Epidermal melanocyte (primary cell): ENCODE results near the gene ADRB1.

Experiments used
- DNase-seq: peaks from one replicate; pipeline ENCODE4 v3.0.0; 2011; ENCODE audit warnings: low spot score; ENCODE audit not compliant: insufficient read length

ADRB1 gene

DNA sequence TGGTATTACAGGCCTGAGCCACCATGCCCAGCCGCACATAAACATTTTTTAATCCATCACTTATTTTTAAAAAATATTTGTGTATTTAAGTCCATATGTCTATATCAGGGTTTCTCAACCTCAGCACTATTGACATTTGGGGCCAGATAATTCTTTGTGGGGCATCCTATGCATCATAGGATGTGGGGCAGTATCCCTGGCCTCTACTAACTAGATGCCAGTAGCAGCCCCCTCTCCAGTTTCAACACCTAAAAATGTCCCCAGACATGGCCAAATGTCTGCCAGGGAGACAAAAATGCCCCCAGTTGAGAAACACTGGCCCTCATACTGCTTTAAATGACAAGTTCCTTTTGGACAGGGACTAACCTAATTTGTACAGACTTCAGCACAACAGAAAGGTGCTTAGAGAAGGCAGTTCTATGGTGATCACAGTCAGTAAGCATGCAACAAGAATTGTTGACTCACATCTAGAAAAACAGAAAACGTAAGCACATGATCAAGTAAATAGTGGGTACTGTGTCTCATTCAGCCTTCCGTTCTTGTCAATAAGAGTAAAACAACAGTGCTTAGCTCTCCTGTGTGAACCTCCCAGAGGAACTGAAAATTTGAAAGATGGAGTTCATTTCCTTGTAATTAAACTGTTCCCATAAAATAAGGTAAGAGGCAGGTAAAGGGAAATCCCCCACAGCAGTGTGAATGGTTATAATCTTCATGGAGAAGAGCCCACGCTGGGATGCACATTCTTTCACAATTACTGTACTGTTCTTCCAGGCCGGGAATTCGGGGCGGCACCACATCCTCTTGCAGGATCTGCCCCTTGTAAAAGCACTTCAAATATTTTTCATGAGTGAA lies 17.3 kb upstream of the ADRB1 start:
- no peak for DNase-seq

- DNase-seq = no peak
Measured at GRCh38 chr10:114027041-114027394, 16.6 kb upstream of the ADRB1 start.

- DNase-seq = no peak
Measured at GRCh38 chr10:114027951-114028350, 15.7 kb upstream of the ADRB1 start.

GRCh38 chr10:114028425-114028824 lies 15.2 kb upstream of the ADRB1 start:
- no peak for DNase-seq

- DNase-seq = no peak
Measured at GRCh38 chr10:114029655-114030054, 14.0 kb upstream of the ADRB1 start.

DNA sequence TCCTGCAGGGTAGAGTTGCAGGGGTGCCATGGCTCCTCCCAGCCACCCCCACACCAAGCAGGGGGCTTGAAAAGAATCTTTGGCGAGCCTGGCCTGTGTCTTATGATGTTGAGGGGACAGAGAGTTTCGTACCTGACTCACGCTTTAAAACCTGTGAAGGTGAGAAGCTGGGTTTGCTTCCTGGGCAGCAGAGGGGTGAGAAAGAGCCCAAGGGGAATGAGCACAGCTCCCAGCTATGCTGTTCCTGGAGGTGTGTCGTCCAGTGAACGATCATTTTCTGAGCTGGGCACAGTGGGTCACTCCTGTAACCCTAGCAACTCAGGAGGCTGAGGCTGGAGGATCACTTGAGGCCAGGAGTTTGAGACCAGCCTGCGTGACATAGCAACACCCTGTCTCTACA lies 13.5 kb upstream of the ADRB1 start:
- no peak for DNase-seq

GRCh38 chr10:114031073-114031972 lies 12.3 kb upstream of the ADRB1 start:
- DNase-seq = no peak

DNA sequence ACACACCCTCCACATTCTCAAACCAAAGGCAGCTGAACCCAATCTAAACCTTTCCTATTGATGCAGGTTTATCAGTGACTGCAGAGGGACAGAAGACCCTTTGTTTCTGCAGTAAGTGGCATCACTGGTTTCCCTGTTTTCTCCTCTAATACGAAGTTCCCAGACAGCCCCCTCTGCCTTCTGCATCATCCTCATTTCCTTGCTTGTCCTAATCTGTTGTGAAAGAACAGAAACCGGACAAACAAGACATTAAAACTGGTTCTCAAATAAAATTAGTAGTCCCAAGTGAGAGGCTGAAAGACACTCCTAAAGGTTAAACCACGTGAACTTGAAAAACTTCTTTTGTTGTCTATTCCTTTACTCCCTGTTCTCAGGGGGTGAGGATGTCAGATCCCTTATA lies 10.1 kb upstream of the ADRB1 start:
- DNase-seq = no peak

DNA sequence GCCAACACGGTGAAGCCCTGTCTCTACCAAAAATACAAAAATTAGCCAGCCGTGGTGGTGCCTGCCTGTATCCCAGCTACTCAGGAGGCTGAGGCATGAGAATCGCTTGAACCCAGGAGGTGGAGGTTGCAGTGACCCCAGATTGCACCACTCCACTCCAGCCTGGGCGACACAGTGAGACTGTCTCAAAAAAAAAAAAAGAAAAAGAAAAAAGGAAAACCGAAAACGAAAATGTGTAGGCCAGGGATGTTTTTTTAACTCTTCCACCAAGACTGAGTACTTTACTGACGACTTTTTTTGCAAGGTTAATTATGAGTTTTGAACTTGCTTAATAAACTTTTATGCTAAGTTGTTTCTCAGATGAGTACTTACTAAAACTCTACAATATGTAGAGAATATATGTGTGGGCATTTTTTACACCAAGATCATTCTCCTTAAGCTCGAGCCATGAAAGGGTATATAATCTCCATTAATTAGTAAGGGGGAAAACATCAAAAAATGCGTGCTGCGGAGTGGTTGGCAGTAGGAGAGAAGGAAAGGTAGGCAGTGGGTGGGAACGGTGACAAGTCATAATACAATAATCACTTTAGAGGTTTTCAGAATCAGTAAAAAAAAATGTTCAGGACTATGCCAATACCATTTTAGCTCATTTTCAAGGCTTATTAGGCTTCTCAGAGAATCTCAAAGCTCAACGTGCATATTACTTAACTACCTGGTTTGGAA lies 8.6 kb upstream of the ADRB1 start:
- no peak for DNase-seq

- DNase-seq = no peak
Measured at GRCh38 chr10:114035791-114036190, 7.9 kb upstream of the ADRB1 start.

DNA sequence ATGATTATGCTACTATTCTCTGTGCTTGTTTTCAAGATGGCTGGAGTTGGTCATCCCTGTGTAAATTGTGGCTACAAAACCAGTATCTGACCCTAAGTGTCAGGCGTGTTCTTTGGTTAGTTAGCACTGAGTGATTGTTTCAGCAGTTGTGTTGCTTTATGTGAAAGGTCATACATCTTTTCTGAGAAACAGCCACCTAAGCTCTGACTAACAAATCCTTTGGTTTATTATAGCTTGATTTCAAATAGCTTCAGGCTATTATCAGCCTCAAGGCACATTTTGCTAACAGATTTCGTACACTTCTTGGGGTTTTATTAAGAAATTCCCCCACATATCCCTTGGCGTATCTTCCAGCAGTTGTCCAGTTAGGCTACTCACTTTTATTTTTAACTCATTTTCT lies 4.8 kb upstream of the ADRB1 start:
- no peak for DNase-seq

DNA sequence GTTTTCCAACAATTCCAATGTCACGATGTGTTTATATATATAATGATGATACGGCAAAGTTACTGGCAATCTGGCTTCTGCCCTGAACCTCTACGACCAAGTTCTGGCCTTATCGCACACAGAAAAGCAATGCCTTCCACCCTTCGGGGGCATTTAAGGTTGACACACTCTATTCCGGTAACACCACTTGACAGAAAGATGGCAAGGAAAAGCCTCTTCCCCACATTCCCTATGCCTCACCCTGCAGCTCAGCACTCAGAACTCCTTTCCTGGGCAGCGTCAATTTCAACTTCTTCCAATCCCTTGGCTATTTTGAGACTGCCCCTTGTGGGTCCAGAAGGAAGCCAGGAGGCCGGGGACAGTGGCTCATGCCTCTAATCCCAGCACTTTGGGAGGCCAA lies 2.5 kb upstream of the ADRB1 start:
- no peak for DNase-seq

DNA sequence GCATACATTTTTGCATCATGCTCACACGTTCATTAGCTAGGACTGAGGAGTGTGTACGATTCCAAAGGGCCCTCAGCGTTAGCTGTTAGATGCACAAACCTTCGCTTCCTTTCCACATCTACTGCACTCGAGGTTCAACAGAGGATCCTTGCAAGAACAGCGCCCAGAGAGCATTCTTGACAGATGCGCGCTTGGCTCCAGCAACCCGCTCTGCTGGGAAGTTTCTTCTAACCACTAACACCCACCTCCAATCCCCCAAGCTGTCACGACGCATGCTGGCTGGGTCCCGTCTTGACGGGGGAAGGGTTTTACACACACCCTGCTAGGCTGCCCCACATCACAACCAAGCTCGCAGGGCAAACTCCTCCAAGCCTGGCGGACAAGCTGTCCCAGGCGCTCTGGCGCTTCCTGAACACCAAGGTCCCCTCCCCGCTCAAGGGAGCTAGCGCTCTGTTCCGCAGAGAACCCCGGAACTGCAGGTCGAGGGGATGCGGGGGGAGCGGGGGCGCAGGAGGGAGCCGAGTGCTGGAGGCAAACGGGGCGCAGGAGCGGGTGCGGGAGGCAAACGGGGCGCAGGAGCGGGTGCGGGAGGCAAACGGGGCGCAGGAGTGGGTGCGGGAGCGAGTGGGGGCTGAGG lies 653 bp upstream of the ADRB1 start:
- DNase-seq = no peak

DNA sequence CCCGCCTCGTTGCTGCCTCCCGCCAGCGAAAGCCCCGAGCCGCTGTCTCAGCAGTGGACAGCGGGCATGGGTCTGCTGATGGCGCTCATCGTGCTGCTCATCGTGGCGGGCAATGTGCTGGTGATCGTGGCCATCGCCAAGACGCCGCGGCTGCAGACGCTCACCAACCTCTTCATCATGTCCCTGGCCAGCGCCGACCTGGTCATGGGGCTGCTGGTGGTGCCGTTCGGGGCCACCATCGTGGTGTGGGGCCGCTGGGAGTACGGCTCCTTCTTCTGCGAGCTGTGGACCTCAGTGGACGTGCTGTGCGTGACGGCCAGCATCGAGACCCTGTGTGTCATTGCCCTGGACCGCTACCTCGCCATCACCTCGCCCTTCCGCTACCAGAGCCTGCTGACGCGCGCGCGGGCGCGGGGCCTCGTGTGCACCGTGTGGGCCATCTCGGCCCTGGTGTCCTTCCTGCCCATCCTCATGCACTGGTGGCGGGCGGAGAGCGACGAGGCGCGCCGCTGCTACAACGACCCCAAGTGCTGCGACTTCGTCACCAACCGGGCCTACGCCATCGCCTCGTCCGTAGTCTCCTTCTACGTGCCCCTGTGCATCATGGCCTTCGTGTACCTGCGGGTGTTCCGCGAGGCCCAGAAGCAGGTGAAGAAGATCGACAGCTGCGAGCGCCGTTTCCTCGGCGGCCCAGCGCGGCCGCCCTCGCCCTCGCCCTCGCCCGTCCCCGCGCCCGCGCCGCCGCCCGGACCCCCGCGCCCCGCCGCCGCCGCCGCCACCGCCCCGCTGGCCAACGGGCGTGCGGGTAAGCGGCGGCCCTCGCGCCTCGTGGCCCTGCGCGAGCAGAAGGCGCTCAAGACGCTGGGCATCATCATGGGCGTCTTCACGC lies 825 bp downstream of the ADRB1 start:
- no peak for DNase-seq

GRCh38 chr10:114045136-114046086 lies 1.7 kb downstream of the ADRB1 start:
- DNase-seq = no peak

- DNase-seq = no peak
Measured at GRCh38 chr10:114046087-114046458, 2.4 kb downstream of the ADRB1 start.

DNA sequence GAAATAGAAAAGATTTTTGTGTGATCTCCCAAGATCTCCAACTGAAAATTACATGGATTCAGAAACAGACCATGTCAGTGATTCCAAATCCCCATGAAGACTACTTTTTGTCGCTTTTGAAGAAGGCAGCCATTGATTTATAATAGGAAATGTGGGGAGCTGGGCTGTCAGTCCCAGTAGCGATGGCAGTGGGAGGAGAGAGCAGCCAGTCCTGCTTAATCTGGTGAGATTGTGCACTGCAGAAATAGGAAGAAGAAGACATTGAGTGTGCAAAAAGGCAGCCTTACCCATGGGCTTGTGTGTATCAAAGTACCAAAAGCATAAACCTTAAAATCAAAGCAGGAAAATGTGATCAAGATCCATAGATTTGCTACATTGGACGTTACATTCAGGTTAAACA lies 4.8 kb downstream of the ADRB1 start:
- no peak for DNase-seq

GRCh38 chr10:114051714-114052113 lies 8.0 kb downstream of the ADRB1 start:
- no peak for DNase-seq

GRCh38 chr10:114052255-114052654 lies 8.6 kb downstream of the ADRB1 start:
- DNase-seq = no peak
